ENCODE measurements around the gene RNF135. TPM values are rescaled to one million over a fixed set of nuclear protein-coding genes. Genes with fewer than 3 reads are reported as not detected.
A peak's percentile ranks its signal among the peaks of the same experiment; 100 is the strongest.

RNF135 gene
- total and polyA plus RNA-seq, 10 of the 15 experiments (the other 5 are each of a cell fraction or from before 2014, with no cell fraction given) = 12.7 to 28.0 (median 18.7) TPM

- no peak for TF ChIP-seq IRF5 (IDR thresholded peaks at IDR 0.05; ENCODE audit: borderline replicate concordance)
- no peak for TF ChIP-seq BCL11A (IDR thresholded peaks at IDR 0.05; ENCODE audit: low read depth, low read length)
- no peak for TF ChIP-seq CHD2 (IDR thresholded peaks at IDR 0.05; ENCODE audit: borderline replicate concordance, low read depth, low read length)
- TF ChIP-seq KLF5 (IDR thresholded peaks at IDR 0.05; ENCODE audit: partially characterized antibody) = no peak
- no peak for TF ChIP-seq EGR1 (IDR thresholded peaks at IDR 0.05; ENCODE audit: borderline replicate concordance in 1 of 2, low read depth in 2 of 2, low read length in 2 of 2)
- no peak for TF ChIP-seq ASH2L (IDR thresholded peaks at IDR 0.05; ENCODE audit: borderline replicate concordance, low read depth)
- no peak for TF ChIP-seq POLR2AphosphoS2 (IDR thresholded peaks at IDR 0.05; ENCODE audit: low read depth, low read length)
- no peak; the same call in 1 of the 2 replicates for TF ChIP-seq SMAD5 (IDR thresholded peaks at IDR 0.05; ENCODE audit: low read depth)
- no peak for TF ChIP-seq BACH1 (IDR thresholded peaks at IDR 0.05; ENCODE audit: borderline replicate concordance)
- no peak for TF ChIP-seq USF2 (IDR thresholded peaks at IDR 0.05; ENCODE audit: borderline replicate concordance, low read depth, low read length)
- no peak for TF ChIP-seq KAT2A (conservative IDR thresholded peaks at IDR 0.05; ENCODE audit: control insufficient read depth, low read depth, low read length)
- no peak for TF ChIP-seq IKZF2 (IDR thresholded peaks at IDR 0.05)
- TF ChIP-seq STAT1 (conservative IDR thresholded peaks at IDR 0.05) = no peak
- TF ChIP-seq CREB1 (IDR thresholded peaks at IDR 0.05; ENCODE audit: low read depth) = 0 out of 2 replicates have a peak, but pooled peaks have one; percentile 33
- TF ChIP-seq CREM (IDR thresholded peaks at IDR 0.05; ENCODE audit: low read depth) = 0 out of 2 replicates have a peak, but pooled peaks have one; percentile 14
- 0 out of 2 replicates have a peak, but pooled peaks have one; percentile 40 for TF ChIP-seq DPF2 (IDR thresholded peaks at IDR 0.05)
- TF ChIP-seq MAX (IDR thresholded peaks at IDR 0.05; ENCODE audit: low read depth, low read length) = 0 out of 2 replicates have a peak, but pooled peaks have one; percentile 59
- TF ChIP-seq IKZF1 (conservative IDR thresholded peaks at IDR 0.05) = peak; percentile 76
- no peak for TF ChIP-seq ZSCAN29 (IDR thresholded peaks at IDR 0.05)
- no peak; the same call in 1 of the 2 replicates for TF ChIP-seq ZNF687 (IDR thresholded peaks at IDR 0.05)
- TF ChIP-seq CHD1 (IDR thresholded peaks at IDR 0.05; ENCODE audit: low read depth, low read length) = no peak
- TF ChIP-seq RCOR1 (conservative IDR thresholded peaks at IDR 0.05; ENCODE audit: low read depth, low read length) = no peak
Measured at GRCh38 chr17:31008374-31009041, 37.7 kb downstream of the RNF135 start (continued).

Measured in GM12878 (cell line).